Calu3 (cell line): Measurements from ENCODE around the gene CLEC16A. TPM values are rescaled to one million over a fixed set of nuclear protein-coding genes. Genes with fewer than 3 reads are reported as not detected.

Source experiments
- BruUV-seq: library from RNA; stranded (reverse); fragments of 400-500 nt; replicated peaks from 2 replicates; lab custom pipeline; 2021; lab: Mats Ljungman, UMichigan
- CTCF ChIA-PET: fragments of 300-600 bp; sonication (Branson Sonifier 250); formaldehyde crosslinking; loops from one replicate; lab custom pipeline; 2022; ENCODE audit warnings: antibody characterized with exemption; lab: Charles Lee
- DNase-seq: peaks from one replicate; pipeline ENCODE4 v3.0.0; 2022
- H3K27ac Mint-ChIP-seq: one replicate; pipeline ENCODE4 v1.8.0; 2022; ENCODE audit warnings: mixed read lengths; ENCODE audit not compliant: unreplicated experiment
- H3K27me3 Mint-ChIP-seq: one replicate; pipeline ENCODE4 v1.8.0; 2022; ENCODE audit warnings: mixed read lengths; ENCODE audit not compliant: unreplicated experiment
- H3K36me3 Mint-ChIP-seq: one replicate; pipeline ENCODE4 v1.8.0; 2022; ENCODE audit warnings: mild to moderate bottlenecking, moderate library complexity, mixed read lengths; ENCODE audit not compliant: insufficient read depth, unreplicated experiment
- H3K4me1 Mint-ChIP-seq: one replicate; pipeline ENCODE4 v1.8.0; 2022; ENCODE audit warnings: mild to moderate bottlenecking, low read depth, mixed read lengths; ENCODE audit not compliant: unreplicated experiment
- H3K4me3 Mint-ChIP-seq: one replicate; pipeline ENCODE4 v1.8.0; 2022; ENCODE audit warnings: mild to moderate bottlenecking, low read depth, moderate library complexity, mixed read lengths; ENCODE audit not compliant: unreplicated experiment
- H3K9me3 Mint-ChIP-seq: one replicate; pipeline ENCODE4 v1.8.0; 2022; ENCODE audit warnings: low read depth, mixed read lengths; ENCODE audit not compliant: unreplicated experiment
- intact Hi-C: fragments of 100-400 bp; cut with micrococcal nuclease; formaldehyde crosslinking; loops from one replicate; pipeline ENCODE4 v1.10.0; 2022; ENCODE audit not compliant: unreplicated experiment
- total RNA-seq: library from RNA; stranded (reverse); gene quantifications from 2 replicates; pipeline ENCODE4 v1.2.3, GENCODE V29; 2022
- TF ChIP-seq, protein P1 (sequence below): fragments of 200-600 bp; IDR thresholded peaks from one replicate; pipeline ENCODE4 v1.8.0; 2022; ENCODE audit warnings: antibody characterized with exemption; ENCODE audit not compliant: unreplicated experiment

The CLEC16A gene
- total RNA-seq, 1 experiment from 2014 or later, result 33.0 TPM

DNA sequence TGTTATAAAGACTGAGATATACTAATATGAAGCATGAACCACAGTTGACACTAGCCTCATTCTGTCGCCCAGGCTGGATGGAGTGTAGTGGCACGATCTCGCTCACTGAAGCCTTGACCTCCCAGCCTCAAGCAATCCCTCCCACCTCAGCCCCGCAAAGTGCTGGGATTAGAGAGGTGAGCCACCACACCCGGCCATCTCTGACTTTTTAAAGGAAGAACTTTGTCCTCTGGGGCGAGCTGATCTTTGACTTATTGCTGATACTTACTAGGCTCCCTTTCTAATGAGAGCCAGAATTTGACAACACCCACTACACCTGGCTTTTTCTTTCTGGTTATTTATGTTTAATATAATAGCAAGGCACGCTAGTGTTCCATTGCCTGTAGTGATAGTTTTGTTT, 57.2 kb downstream of the CLEC16A start:
- H3K36me3 Mint-ChIP-seq, result peaks cover 11% of the 10 kb centered on the region
- no peak for DNase-seq
- no peaks in the 10 kb centered on the region for H3K4me1 Mint-ChIP-seq
- no peaks in the 10 kb centered on the region for H3K9me3 Mint-ChIP-seq
- intact Hi-C loops, result no loop called here
- TF ChIP-seq, protein P1, sequence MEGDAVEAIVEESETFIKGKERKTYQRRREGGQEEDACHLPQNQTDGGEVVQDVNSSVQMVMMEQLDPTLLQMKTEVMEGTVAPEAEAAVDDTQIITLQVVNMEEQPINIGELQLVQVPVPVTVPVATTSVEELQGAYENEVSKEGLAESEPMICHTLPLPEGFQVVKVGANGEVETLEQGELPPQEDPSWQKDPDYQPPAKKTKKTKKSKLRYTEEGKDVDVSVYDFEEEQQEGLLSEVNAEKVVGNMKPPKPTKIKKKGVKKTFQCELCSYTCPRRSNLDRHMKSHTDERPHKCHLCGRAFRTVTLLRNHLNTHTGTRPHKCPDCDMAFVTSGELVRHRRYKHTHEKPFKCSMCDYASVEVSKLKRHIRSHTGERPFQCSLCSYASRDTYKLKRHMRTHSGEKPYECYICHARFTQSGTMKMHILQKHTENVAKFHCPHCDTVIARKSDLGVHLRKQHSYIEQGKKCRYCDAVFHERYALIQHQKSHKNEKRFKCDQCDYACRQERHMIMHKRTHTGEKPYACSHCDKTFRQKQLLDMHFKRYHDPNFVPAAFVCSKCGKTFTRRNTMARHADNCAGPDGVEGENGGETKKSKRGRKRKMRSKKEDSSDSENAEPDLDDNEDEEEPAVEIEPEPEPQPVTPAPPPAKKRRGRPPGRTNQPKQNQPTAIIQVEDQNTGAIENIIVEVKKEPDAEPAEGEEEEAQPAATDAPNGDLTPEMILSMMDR, result no peak
- CTCF ChIA-PET, result interaction anchor here (0.9 kb wide), 1 partner anchor 10 kb away, joined by 3 read pairs; no protein-coding TSS in a partner anchor
- BruUV-seq, result no TSS peak
- H3K27me3 Mint-ChIP-seq, result no peaks in the 10 kb centered on the region
- H3K4me3 Mint-ChIP-seq, result no peak overlapping the region
- H3K27ac Mint-ChIP-seq, result no peak overlapping the region

DNA sequence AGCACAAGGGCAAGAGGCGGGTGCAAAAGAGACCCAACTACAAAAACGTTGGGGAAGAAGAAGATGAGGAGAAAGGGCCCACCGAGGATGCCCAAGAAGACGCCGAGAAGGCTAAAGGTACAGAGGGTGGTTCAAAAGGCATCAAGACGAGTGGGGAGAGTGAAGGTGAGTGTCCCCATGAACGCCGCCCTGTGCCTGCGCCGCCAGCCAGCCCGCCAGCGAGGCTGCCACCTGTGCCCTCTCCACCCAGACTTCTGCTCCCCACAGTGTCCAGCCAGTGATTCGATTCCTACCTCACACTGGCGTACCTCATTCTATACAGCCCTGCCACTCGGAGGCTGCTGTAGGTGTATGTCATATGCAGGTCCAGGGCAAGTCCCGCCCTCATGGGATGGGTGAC, 58.8 kb downstream of the CLEC16A start:
- intact Hi-C loops, result no loop called here
- H3K36me3 Mint-ChIP-seq, result peaks cover 11% of the 10 kb centered on the region
- no TSS peak for BruUV-seq
- H3K27ac Mint-ChIP-seq, result no peak overlapping the region
- H3K27me3 Mint-ChIP-seq, result no peaks in the 10 kb centered on the region
- no peak for DNase-seq
- H3K4me1 Mint-ChIP-seq, result no peaks in the 10 kb centered on the region
- H3K4me3 Mint-ChIP-seq, result no peak overlapping the region
- CTCF ChIA-PET, result interaction anchor here (0.9 kb wide), 1 partner anchor 21 kb away, joined by 3 read pairs; no protein-coding TSS in a partner anchor
- TF ChIP-seq, protein P1, result no peak
- H3K9me3 Mint-ChIP-seq, result no peaks in the 10 kb centered on the region

DNA sequence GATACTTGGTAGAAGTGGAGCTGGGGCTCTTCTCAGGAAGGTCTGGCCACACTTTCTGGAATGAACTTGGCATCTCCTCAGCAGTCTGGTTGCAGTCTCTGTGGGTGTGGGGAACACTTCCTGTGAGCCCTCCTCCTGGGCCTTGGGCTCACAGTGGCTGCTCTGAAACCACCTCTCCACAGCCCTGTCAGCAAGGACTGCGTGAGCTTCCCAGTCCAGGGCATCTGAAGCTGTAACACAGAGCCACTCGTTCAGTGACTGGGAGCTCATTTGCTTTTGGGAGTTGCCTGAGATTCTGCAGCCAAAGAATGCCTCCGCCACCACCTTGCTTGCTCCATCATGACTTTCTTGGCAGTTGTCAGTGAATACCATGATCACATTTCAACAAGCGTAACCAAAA, 60.0 kb downstream of the CLEC16A start:
- H3K4me3 Mint-ChIP-seq, result no peak overlapping the region
- BruUV-seq, result no TSS peak
- intact Hi-C loops, result no loop called here
- no peak for DNase-seq
- H3K27me3 Mint-ChIP-seq, result no peaks in the 10 kb centered on the region
- peaks cover 11% of the 10 kb centered on the region for H3K36me3 Mint-ChIP-seq
- no peak overlapping the region for H3K27ac Mint-ChIP-seq
- TF ChIP-seq, protein P1, result no peak
- no peaks in the 10 kb centered on the region for H3K4me1 Mint-ChIP-seq
- CTCF ChIA-PET, result no interaction called here
- no peaks in the 10 kb centered on the region for H3K9me3 Mint-ChIP-seq

DNA sequence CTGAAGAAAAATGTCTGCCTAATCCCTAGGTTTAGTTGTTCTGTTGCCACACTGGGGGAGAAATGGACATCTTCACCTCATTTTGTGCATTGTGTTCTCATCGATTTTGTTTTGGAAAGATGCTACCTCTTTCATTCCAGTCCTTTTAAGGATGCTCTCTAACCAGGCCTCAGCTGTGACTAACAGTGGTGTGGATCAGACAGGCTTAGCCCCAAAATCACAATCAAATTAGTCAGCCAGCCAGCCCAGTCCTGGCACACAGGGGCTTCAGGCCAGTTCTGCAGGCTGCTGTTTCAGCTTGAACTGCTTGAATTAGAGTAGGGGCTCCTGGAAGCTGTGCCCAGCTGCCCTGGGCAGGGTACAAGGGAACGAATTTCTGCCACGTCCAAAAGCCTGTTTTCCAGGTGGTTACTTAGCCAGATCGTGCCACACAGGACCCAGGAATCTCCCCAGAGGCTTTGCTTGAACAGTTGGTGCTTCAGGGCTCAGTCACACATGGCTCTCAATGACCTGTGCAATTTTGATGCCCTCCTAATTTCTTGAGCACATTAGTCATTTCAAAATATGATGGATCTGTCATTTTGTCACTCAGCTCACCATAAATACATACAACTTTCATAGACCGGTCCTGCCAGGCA, 60.7 kb downstream of the CLEC16A start:
- Mint-ChIP-seq H3K4me1 (no peaks in the 10 kb centered on the region), H3K27ac (no peak overlapping the region), H3K9me3 (no peaks in the 10 kb centered on the region), H3K36me3 (peaks cover 11% of the 10 kb centered on the region), H3K4me3 (no peak overlapping the region), H3K27me3 (no peaks in the 10 kb centered on the region)
- no peak for DNase-seq
- no TSS peak for BruUV-seq
- TF ChIP-seq, protein P1, result no peak
- intact Hi-C loops, result no loop called here
- CTCF ChIA-PET, result no interaction called here
